Measurements from ENCODE around the gene ARHGEF39.

Gene ARHGEF39

DNA sequence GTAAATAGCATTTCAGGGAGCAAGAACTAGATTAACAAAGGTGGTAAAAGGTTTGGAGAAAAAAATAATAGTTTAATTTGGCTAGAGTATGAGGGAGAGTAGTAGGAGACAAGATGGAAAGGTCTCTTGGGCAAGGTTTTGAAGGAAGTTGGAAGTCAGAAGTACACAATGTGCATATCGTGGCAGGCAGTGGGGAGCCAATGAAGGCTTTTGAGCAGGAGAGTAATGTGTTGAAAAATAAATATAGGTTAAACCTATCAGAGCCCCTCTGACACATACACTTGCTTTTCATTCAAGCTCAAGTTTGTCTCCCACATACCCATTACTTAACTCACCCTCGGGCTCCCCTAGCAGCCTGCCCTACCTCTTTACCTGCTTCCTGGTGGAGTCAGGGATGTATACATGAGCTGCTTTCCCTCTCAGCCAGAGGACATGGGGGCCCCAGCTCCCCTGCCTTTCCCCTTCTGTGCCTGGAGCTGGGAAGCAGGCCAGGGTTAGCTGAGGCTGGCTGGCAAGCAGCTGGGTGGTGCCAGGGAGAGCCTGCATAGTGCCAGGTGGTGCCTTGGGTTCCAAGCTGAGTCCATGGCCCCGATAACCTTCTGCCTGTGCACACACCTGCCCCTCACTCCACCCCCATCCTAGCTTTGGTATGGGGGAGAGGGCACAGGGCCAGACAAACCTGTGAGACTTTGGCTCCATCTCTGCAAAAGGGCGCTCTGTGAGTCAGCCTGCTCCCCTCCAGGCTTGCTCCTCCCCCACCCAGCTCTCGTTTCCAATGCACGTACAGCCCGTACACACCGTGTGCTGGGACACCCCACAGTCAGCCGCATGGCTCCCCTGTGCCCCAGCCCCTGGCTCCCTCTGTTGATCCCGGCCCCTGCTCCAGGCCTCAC, 8.4 kb upstream of the ARHGEF39 start, which contains the start of gene CA9:
CA9 (plus strand) TSS at position 797 of the 893 bp plus-strand sequence; CDS start at position 829, 32 bp downstream.
- DNase-seq = no peak

DNA sequence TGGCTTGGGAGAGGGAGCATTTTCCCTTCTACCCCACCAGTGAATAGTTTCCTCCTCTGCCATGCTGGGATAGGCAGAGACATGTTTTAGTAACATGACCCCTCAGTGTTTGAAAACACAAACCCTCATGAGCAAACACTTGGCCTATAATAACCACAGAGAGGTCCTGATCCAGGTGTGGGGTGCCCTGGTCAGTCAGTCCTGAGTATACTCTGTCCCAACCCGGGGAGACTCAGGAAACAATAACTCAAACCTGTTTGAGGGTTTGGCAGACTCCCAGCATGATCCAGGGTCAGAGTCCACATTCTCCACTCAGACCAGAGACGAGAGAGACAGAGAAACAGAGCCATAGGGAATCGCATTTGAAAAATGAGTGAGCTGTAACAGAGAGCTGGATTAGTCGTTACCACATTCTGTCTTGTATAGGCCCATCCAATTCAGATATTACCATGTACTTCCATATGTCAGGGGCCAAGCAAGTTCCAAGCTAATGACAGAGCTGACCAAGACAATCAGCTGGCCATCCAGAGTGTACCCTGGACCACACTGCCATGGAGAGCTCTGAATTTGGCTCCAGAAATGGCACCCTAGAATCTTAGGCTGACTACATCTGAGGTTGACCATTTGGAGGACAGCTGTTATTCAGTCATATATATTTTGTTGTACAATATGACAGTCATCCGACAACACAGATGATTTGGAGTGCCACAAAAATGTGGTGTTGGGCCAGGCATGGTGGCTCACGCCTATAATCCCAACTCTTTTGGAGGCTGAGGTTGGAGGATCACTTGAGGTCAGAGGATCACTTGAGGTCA, 4.5 kb upstream of the ARHGEF39 start:
- DNase-seq = no peak

DNA sequence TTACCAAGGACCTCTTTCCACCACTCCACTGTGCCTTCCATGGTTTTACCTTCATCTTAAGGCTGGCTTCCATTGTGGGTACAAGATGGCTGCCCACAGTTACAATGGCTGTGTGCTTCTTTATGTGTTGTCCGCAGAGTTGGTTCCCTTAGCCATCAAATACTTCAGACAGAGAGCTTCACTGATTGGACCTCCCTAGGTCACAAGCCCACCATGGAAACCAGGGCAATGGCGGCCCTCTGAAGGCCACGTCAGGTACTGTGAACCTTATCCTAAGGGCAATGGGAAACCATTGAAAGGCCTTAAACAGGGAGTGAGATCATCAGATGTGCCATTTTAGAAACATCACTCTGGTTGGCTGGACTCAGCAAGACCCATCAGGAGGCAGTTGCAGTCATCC, 2.9 kb upstream of the ARHGEF39 start:
- no peak for DNase-seq

DNA sequence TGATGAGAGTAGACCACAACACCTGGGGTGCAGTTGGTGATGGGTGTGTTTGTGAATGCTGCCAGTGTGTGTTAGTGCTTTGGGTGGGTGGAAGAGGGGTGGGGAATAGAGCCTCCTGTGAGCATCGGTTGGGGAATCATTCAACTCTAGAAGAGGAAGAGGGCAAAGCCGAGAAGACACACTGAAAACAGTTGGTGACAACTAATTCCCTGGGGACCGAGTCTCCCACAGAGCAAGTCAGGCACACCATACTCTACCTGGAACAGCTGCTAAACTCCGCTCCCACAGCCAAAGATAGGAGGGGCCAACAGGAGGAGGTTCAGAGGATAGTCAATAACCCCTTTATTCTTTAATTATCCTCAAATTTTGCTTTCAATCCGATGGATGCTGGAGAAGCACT, 1.6 kb upstream of the ARHGEF39 start:
- DNase-seq = no peak

DNA sequence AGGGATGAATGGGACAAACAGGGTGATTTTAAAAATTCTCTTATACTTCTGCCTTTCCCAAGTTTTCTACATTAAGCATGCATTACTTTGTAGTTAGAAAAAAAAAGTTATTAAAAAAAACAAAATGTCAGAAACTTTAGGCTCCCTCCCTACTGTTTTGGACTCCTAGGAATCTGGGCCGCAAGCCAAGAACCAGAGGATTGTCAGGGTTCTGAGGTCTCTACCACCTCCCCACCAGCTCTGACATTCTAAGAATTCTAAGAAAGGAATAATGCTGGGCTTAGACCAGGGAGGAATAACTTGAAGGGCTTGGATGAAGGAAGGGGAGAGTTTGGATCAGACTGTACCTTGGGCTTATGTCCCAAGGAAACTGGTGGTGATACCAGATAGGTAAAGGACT, 1.1 kb upstream of the ARHGEF39 start:
- DNase-seq = no peak

DNA sequence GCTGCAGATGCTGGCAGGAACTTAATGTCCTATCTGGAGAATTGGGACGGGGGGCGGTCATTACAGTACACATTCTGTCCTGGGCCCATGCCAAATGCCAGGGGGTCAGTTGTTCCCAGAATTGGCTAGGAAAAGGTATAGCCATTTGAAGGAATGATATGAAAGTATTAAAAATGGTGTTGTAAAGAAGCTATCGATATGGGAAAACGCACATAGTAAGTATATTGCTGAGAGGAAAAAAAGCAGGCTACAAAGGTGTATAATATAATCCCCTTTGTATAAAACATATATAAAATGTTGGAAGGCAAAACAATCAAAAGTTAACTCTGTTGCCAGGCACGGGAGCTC, 450 bp upstream of the ARHGEF39 start:
- no peak for DNase-seq

DNA sequence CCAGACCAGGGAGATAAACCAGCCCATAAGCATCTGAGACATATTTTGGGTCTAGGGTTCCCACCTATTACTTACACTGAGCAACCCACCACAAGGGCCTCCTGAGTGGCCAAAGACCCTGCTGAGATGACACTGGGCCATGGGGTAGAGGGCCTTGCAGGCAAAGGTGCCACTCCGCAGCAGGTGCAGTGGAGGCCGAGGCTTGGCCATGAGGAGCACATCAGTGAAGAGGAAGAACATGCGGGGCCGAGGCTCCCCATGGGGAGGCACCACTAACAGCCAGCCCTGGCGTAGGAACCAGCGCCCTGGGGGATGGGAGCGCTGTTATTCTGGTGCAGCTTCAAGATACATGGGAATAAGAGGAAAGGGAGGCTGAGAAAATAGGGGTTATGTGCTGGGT, 2.6 kb downstream of the ARHGEF39 start:
- no peak for DNase-seq

DNA sequence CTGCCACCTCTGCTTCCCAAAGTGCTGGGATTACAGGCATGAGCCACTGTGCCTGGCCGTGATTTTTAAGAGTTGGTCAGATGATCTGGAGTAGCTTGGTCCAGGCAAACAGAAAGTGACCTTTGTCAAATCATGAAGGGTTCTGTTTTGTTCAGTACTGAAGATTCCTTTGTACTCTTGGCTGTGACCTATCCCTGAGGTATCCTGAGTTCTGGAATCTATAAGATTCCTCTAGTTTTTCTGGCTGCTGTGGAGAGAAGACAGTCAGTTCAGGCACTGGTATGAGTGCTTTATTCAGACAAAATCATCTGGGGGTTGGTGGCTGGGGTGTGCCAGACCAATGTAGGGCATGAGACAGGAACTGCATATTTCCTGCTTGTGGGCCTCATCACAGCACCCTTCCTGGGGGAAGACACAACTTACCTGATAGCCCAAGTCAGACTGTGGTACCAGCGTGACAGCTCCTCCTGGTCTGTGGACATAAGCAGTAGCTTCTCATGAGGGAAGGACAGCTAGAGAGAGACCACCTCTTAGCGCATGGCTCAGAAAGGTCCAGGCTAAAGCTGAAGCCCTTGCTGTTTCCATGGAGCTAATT, 3.1 kb downstream of the ARHGEF39 start:
- DNase-seq = no peak

DNA sequence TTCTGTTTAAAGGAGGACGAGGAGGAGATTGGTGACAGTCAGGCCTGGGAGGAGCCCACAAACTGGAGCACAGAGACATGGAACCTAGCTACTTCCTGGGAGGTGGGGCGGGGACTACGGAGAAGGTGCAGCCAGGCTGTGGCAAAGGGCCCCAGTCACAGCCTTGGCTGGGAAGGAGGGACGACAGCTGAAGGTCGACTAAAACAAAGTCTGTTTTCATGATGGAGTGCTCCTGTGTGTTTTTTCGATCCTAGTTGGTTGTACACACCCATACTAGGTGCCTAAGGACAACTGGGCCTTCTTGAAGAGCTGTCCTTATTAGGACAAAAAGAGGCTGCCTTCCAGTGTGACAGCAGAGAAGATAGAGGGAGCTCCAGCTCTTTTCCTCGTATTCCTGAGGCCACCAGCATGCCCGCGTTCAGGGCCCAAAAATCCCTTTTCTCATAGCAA, 4.0 kb downstream of the ARHGEF39 start:
- DNase-seq = no peak

DNA sequence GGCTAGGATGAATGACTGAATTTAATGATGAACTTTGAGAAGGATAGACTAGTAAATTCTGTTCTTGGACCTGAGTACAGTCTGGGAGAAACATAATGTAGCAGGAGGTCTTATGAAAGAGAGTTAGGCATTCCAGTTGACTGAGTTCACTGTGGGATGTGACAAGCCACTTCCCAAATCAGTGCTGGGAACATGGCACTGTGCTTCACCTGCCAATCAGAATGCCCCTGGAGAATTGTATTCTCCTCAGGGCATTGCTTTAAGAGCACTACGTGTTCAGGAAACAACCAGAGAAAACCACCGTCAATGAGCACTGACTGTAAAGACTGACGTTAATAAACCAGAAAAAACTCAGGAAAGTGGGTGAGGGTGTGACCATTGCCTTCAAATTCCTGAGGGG, 5.7 kb downstream of the ARHGEF39 start:
- no peak for DNase-seq

DNA sequence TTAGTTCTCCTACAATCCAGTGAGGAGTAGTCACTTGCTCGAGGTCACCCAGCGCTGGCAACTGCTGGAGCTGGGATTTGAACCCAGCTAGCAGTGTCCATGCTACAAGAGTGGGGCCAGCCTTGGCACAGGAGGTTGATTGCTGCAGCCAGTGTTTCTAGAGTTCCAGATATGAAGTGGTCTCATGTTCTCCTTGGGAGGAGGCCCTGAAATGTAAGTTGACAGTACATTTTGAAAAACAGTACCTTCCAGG, 6.1 kb downstream of the ARHGEF39 start:
- DNase-seq = no peak

DNA sequence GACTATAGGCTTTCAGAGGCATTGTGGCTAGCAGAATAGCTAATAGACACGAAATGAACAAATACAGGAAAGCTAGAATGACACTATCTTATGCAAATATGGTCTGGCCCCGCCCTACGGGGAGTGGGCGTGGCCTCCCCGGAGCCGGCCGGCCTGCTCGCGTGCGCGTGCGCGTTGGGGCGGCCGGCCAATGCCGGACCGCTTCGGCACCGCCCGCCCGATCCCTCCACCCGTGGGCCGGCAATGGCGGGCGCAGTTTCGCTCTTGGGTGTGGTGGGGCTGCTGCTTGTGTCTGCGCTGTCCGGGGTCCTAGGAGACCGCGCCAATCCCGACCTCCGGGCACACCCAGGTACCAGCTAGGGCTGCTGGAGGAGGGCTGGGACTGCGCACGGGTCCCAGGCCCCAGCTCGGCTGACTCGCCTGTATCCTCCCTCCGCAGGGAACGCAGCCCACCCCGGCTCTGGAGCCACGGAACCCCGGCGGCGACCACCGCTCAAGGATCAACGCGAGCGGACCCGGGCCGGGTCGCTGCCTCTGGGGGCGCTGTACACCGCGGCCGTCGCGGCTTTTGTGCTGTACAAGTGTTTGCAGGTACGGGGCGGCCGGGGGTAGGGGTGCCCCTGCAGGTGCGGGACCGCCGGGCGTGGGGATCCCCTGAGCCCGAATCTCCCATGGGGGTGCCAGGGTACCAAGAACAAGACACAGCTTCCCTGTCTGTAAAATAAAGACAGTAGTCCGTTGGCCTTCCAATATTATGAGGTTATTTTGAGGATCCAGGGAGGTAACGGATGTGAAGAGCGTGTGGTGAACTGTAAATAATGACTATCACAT, 6.6 kb downstream of the ARHGEF39 start, which contains the start of gene CCDC107:
CCDC107 (plus strand) TSS at position 156 of the 831 bp plus-strand sequence; CDS start at position 244, 88 bp downstream.
- DNase-seq = peak; percentile 54 to 92

DNA sequence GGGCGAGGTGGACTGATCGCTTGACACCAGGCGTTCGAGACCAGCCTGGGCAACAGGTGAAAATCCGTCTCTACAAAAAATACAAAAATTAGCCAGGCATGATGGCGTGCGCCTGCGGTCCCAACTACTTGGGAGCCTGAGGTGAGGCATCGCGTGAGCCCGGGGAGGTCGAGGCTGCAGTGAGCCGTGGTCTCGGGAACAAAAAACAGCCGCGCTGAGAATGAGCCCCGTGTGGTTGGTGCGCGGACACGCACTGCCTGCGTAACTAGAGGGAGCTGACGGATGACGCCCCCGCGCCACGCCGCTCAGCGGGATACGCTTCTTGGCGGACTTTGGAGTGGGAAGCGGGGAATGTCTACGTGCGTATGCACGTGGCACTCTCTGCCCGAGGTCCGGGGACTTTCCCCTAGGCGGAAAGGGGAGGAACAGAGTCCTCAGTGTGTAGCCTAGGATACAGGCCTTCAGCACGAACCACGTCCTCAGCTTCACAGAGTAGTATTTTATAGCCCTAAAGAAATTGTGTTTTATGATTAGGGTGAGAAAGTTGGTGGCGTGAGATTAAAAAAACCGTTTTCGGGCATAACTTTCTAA, 7.4 kb downstream of the ARHGEF39 start, which contains the start of gene RMRP:
RMRP (minus strand) TSS at position 474 of the 591 bp plus-strand sequence.
- peak; percentile 87 to 92 for DNase-seq

DNA sequence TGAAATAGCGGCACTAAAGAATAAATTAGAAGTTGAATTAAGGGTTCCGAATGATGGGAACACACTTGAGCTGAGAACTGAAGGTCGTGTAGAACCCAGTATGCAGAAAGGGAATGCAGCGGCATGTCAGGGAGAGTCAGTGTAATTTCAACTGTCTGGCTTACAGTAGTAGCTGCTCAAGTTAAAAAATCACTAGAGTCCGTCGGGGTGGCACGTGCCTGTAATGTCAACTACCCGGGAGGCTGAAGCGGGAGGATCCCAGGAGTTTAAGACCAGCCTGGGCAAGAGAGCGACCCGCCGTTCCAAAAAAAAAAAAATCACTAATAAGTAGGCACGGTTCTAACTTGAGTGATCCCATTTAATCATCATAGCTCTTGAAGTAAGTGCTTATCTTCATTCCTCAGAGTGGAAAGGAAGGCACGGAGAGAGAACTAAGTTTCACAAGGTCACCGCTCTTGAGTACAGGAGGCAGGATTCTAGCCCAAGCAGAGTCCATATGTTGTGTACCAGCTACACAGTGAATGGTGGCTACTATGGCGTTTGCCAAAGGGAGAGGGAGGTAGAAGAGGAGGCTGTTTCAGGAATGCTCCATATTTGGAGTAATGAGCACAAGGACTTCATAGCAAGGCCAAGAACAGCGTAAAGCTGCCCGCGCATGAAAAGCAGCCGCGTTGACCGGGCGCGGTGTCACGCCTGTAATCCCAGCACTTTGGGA, 8.0 kb downstream of the ARHGEF39 start:
- DNase-seq = no peak

DNA sequence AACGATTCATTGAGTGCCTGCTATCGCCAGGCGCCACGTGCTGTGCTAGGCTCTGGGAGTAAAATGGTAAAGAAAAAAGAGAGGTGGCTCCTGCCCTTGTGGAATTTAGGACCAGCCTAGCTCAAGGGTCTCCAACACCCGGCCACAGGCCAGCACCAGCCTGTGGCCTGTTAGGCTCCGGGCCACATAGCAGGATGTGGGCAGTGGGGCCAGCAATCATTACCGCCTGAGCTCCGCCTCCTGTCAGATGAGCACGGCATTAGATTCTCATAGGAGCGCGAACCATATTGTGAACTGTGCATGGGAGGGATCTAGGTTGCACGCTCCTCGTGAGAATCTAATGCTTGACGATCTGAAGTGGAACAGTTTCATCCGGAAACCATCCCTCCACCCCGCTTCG, 8.6 kb downstream of the ARHGEF39 start:
- no peak for DNase-seq

DNA sequence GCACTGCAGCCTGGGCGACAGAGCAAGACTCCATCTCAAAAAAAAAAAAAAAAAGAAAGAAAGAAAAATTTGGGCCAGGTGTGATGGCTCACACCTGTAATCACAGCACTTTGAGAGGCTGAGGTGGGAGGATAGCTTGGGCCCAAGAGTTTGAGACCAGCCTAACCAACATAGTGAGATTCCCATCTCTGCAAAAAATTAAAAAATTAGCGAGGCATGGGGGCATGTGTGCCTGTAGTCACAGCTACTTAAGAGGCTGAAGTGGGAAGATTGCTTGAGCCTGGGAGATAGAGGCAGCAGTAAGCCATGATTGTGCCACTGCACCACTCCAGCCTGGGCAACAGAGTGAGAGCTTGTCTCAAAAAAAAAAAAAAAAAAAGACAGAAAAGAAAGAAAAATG, 11.4 kb downstream of the ARHGEF39 start:
- DNase-seq = no peak

DNA sequence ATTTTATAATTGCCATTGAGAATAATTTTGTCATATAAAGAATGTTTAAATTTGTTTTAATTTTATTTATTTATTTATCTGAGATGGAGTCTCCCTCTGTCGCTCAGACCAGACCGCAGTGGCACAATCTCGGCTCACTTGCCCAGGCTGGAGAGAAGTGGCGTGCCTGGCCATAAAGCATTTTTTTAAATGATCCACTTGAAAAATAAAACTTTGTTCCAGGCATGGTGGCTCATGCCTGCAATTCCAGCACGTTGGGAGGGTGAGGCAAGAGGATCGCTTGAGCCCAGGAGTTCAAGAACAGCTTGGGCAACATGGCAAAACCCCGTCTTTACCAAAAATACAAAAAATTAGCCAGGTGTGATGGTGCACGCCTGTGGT, 12.2 kb downstream of the ARHGEF39 start:
- no peak for DNase-seq

DNA sequence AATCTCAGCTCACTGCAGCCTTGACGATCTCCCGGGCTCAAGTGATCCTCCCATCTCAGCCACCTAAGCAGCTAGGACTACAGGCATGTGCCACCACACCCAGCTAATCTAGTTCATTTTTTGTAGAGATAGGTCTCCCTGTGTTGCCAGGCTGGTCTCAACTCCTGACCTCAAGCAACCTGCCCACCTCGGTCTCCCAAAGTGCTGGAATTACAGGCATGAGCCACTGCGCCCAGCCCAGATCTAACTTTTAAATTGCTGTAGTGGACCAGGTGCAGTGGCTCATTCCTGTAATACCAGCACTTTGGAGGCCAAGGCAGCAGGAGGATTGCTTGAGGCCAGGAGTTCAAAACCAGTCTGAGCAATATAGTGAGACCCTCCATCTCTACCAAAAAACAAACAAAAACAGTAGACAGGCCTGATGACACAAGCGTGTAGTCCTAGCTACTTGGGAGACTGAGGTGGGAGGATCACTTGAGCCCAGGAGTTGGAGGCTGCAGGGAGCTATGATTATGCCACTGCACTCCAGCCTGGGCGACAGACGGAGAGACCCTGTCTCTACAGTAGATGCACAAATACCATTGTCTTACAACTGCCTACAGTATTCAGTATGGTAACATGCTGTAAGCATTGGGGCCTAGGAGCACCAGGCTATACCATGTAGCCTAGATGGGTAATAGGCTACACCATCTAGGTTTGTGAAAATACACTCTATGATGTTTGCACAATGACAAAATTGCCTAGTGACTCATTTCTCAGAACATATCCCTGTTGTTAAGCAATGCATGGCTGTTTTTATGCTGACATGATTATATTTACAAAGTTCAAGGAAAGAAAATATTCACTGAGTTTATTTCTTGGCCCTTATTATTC, 12.8 kb downstream of the ARHGEF39 start:
- DNase-seq = no peak

DNA sequence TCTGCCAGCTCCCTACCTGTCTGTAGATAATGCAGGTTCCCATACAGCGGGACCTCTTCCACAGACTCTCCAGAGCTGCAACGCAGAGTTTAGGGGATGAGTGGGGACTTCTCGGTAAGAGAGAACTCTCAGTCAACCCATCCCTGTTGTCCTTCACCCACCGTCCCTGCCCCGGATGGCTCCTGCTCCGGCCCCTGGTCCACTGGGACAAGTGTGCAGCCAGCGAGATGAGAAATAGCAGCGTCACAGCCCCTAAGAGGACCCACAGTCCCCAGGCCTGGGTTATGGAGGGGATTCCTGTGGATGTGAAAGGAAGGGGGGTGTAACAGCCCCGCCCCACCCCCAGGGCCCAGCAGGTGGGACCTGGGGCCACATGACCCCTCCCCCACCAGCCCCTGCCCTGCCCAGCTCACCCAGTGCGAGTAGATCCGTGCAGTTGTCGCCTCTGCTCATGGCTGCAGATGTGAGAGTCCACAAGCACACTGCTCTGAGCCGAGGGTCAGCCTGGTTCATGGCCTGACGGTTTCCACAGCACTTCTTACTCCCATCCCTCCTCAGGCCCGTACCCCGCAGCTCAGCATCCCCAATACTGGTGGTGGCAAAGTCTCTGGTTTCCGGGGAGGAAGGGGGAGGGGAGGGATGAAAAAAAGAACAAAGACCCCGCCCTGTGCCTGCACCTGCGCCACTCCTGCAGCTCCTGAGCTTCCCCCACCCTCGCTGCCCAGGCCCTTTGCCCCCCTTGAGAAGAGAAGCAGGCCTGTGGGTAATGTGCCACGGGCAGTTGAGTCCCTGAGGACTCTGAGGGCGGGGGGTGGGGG, 14.4 kb downstream of the ARHGEF39 start, which contains the start of gene SIT1:
SIT1 (minus strand) TSS at position 591 of the 818 bp plus-strand sequence; CDS start at position 513, 78 bp downstream.
- DNase-seq = peak in 1 of 2 experiments; percentile 24
